Lung (tissue), 12 donors: ENCODE results near the gene ASAP3. TPM values are rescaled to one million over a fixed set of nuclear protein-coding genes. Genes with fewer than 3 reads are reported as not detected.
A peak's percentile ranks its signal among the peaks of the same experiment; 100 is the strongest.

Source experiments
- ATAC-seq: fragments of 200-7000 bp; cut with Tn5 transposase; one replicate; pipeline ENCODE4 v1.9.1; 2020; ENCODE audit warnings: moderate number of reproducible peaks; ENCODE audit not compliant: insufficient read depth, low FRiP score
- DNase-seq, 3 donors: peaks; one replicate each; pipeline ENCODE4 v3.0.0-alpha.2; 2013 to 2017
- H3K27ac ChIP-seq, 2 donors: one replicate each; pipeline ENCODE4 v1.5.1; 2013; ENCODE audit warnings: mild to moderate bottlenecking in 2 of 2, moderate library complexity in 2 of 2, control low read depth in 1 of 2, inconsistent platforms in 1 of 2, low read depth in 1 of 2, low read length in 1 of 2
- H3K27me3 ChIP-seq, 3 donors: one replicate each; pipeline ENCODE4 v1.5.1; 2013; ENCODE audit warnings: low read length in 2 of 3; ENCODE audit not compliant: control insufficient read depth in 3 of 3, insufficient read depth in 3 of 3
- H3K36me3 ChIP-seq, 4 donors: one replicate each; pipeline ENCODE4 v1.5.1; 2013; ENCODE audit warnings: low read length in 4 of 4, mild to moderate bottlenecking in 1 of 4, moderate library complexity in 1 of 4; ENCODE audit not compliant: control insufficient read depth in 4 of 4, insufficient read depth in 4 of 4
- H3K4me1 ChIP-seq, 5 donors: one replicate each; pipeline ENCODE4 v1.5.1; 2013; ENCODE audit warnings: low read length in 5 of 5, mild to moderate bottlenecking in 2 of 5, moderate library complexity in 1 of 5; ENCODE audit not compliant: control insufficient read depth in 5 of 5, insufficient read depth in 5 of 5
- H3K4me3 ChIP-seq: one replicate; pipeline ENCODE4 v1.5.1; 2013; ENCODE audit warnings: mild to moderate bottlenecking, control low read depth, moderate library complexity
- H3K9ac ChIP-seq, 2 donors: one replicate each; pipeline ENCODE4 v1.5.1; 2013; ENCODE audit warnings: low read length in 2 of 2, control low read depth in 1 of 2; ENCODE audit not compliant: insufficient read depth in 1 of 2
- H3K9me3 ChIP-seq, 4 donors: one replicate each; pipeline ENCODE4 v1.5.1; 2013; ENCODE audit warnings: low read length in 3 of 4, mild to moderate bottlenecking in 1 of 4, moderate library complexity in 1 of 4; ENCODE audit not compliant: control insufficient read depth in 4 of 4, insufficient read depth in 3 of 4
- CTCF ChIP-seq: IDR thresholded peaks from 2 replicates; pipeline ENCODE4 v1.5.1; 2012; ENCODE audit warnings: mild to moderate bottlenecking; ENCODE audit errors: control extremely low read depth, extremely low read depth
- WGBS, 2 donors: extraction: QIAGEN DNeasy Blood & Tissue Kit; methylation state at CpG; one replicate each; pipeline ENCODE4 v1.1.7; 2013; 5-methylcytosine and 5-hydroxymethylcytosine counted together
- polyA plus RNA-seq, 2 donors: library from polyadenylated mRNA; stranded (reverse); fragments of 200-250 nt; gene quantifications; one replicate each; pipeline ENCODE4 v1.2.1, GENCODE V29; 2013
- total RNA-seq, 2 donors: library from RNA; depleted of rRNA in 1 of 2; stranded (reverse); fragments of >200 nt in 1 of 2; gene quantifications; one replicate each; pipeline ENCODE4 v1.2.1, GENCODE V29; 2014 to 2021
- donor health status: control.
- donor health status: control.
- donor health status: Bipolar disorder and iron deficiency.
- donor health status: healthy.
- donor health status: DM: yes; HTN: yes; CAD: no.

ASAP3 gene
- total and polyA plus RNA-seq, 4 donors = 16.9 to 38.1 (median 30.0) TPM

GRCh38 chr1:23489842-23490241 lies 5.9 kb upstream of the ASAP3 start:
- Histone ChIP-seq H3K27me3 (no peaks in the 10 kb centered on the region), H3K9me3 (no peaks in the 10 kb centered on the region), H3K4me3 (no peak overlapping the region), H3K9ac (no peak overlapping the region), H3K4me1 (peaks cover 0 to 8% (median 0%) of the 10 kb centered on the region in 5 donors), H3K36me3 (no peaks in the 10 kb centered on the region), H3K27ac (no peak overlapping the region)
- no peak for DNase-seq
- ATAC-seq = no peak
- 47 to 65% methylated on average over 5 of the region's 5 CpGs for WGBS, 2 donors
- no peak for TF ChIP-seq CTCF

- H3K4me1 ChIP-seq = peaks cover 0 to 28% (median 0%) of the 10 kb centered on the region in 5 donors
- peak overlapping the region in 1 of 2 donors; percentile 60 for H3K27ac ChIP-seq
Measured at GRCh38 chr1:23485002-23485332, 988 bp upstream of the ASAP3 start.

GRCh38 chr1:23484253-23485001 lies 448 bp upstream of the ASAP3 start:
- Histone ChIP-seq H3K9ac (peak overlapping the region in 1 of 2 donors; percentile 68), H3K36me3 (no peaks in the 10 kb centered on the region), H3K27me3 (no peaks in the 10 kb centered on the region), H3K9me3 (no peaks in the 10 kb centered on the region), H3K4me3 (peak overlapping the region; percentile 47), H3K4me1 (peaks cover 0 to 22% (median 3%) of the 10 kb centered on the region in 5 donors), H3K27ac (peak overlapping the region; percentile 72 to 76)
- ATAC-seq (peak; percentile 95), DNase-seq (peak; percentile 96 to 98 (median 98))
- 4 to 5% methylated on average over 43 to 53 of the region's 54 CpGs for WGBS, 2 donors
- TF ChIP-seq CTCF = no peak

More at GRCh38 chr1:23485002-23485332, 988 bp upstream of the ASAP3 start:
- Histone ChIP-seq H3K9me3 (no peaks in the 10 kb centered on the region), H3K4me3 (no peak overlapping the region), H3K27me3 (no peaks in the 10 kb centered on the region), H3K9ac (peak overlapping the region in 1 of 2 donors; percentile 68), H3K36me3 (no peaks in the 10 kb centered on the region)
- ATAC-seq (no peak), DNase-seq (peak in 1 of 3 donors; percentile 9)
- no peak for TF ChIP-seq CTCF
- WGBS, 2 donors = 50 to 51% methylated on average over 7 of the region's 7 CpGs
